ENCODE measurements around the gene NXPE2. TPM values are rescaled to one million over a fixed set of nuclear protein-coding genes. Genes with fewer than 3 reads are reported as not detected.

Gene NXPE2
- total RNA-seq, 1 experiment from 2014 or later: not detected

DNA sequence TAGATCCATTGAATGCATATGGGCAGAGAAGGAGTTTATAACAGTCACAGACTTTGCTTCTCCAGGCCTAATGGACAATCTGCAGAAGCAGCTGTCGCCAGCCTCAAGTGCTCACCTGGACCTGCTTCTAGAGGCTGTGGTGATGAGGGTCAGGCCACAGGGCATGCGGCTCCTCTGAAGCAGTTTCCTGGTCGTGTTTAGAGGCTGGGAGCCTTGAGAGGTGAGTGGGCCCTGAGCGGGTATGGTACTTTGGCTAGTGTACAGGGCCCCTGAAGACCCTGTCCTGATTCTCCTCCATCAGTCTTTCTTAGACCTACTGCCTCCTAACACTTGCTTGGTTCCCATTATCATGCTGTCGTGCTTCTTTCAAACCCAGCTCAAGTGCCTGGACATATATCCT, 41.2 kb downstream of the NXPE2 start:
- ChIA-PET POLR2A (ENCODE audit: unreplicated experiment) (no interaction called here), CTCF (no interaction called here)
- no TSS peak for BruUV-seq (replicated peaks)
- no peak overlapping the region for H2AFZ ChIP-seq
- no peak overlapping the region for H3K27ac ChIP-seq
- no peak for DNase-seq
- no peaks in the 10 kb centered on the region for H3K9me2 ChIP-seq (ENCODE audit: insufficient read depth)
- TF ChIP-seq CTCF (conservative IDR thresholded peaks at IDR 0.05) (no peak), EZH2 (IDR thresholded peaks at IDR 0.05; ENCODE audit: low read depth) (no peak)
- H3F3A ChIP-seq (ENCODE audit: insufficient read depth, low read depth): no peaks in the 10 kb centered on the region
- H4K20me1 ChIP-seq (ENCODE audit: insufficient read depth): no peaks in the 10 kb centered on the region
- no peaks in the 10 kb centered on the region for H3K36me3 ChIP-seq (ENCODE audit: low read depth)
- H3K4me3 ChIP-seq: no peak overlapping the region
- H3K79me2 ChIP-seq (ENCODE audit: low read depth): no peaks in the 10 kb centered on the region
- no peaks in the 10 kb centered on the region for H3K9me3 ChIP-seq (ENCODE audit: insufficient read depth, low read depth)
- no peak overlapping the region for H3K4me2 ChIP-seq
- H3K4me1 ChIP-seq (replicated peaks; ENCODE audit: insufficient read depth): no peaks in the 10 kb centered on the region
- H3K27me3 ChIP-seq (ENCODE audit: insufficient read depth, low read depth): no peaks in the 10 kb centered on the region
- intact Hi-C loops (cut with micrococcal nuclease; ENCODE audit: unreplicated experiment): no loop called here

- ChIA-PET POLR2A (ENCODE audit: unreplicated experiment) (no interaction called here), CTCF (no interaction called here)
- intact Hi-C loops (cut with micrococcal nuclease; ENCODE audit: unreplicated experiment): no loop called here
- Histone ChIP-seq H3K27ac (no peak overlapping the region), H4K20me1 (ENCODE audit: insufficient read depth) (no peaks in the 10 kb centered on the region; the same call in 1 of the 2 replicates), H3K9me2 (ENCODE audit: insufficient read depth) (no peaks in the 10 kb centered on the region), H3K4me2 (no peak overlapping the region), H3K4me1 (replicated peaks; ENCODE audit: insufficient read depth) (no peaks in the 10 kb centered on the region), H2AFZ (no peak overlapping the region), H3K79me2 (ENCODE audit: low read depth) (no peaks in the 10 kb centered on the region), H3K9me3 (ENCODE audit: insufficient read depth, low read depth) (no peaks in the 10 kb centered on the region), H3K36me3 (ENCODE audit: low read depth) (no peaks in the 10 kb centered on the region), H3K27me3 (ENCODE audit: insufficient read depth, low read depth) (no peaks in the 10 kb centered on the region), H3K4me3 (no peak overlapping the region), H3F3A (ENCODE audit: insufficient read depth, low read depth) (no peaks in the 10 kb centered on the region)
- TF ChIP-seq EZH2 (IDR thresholded peaks at IDR 0.05; ENCODE audit: low read depth): no peak
- no peak for TF ChIP-seq CTCF (conservative IDR thresholded peaks at IDR 0.05)
- DNase-seq: no peak
- BruUV-seq (replicated peaks): no TSS peak
Observed at GRCh38 chr11:114724916-114725524, 46.7 kb downstream of the NXPE2 start.

- Histone ChIP-seq H3K36me3 (ENCODE audit: low read depth) (no peaks in the 10 kb centered on the region), H3K27me3 (ENCODE audit: insufficient read depth, low read depth) (no peaks in the 10 kb centered on the region), H3K79me2 (ENCODE audit: low read depth) (no peaks in the 10 kb centered on the region), H3K4me3 (no peak overlapping the region), H3K27ac (no peak overlapping the region), H3K4me1 (replicated peaks; ENCODE audit: insufficient read depth) (no peaks in the 10 kb centered on the region), H3K4me2 (no peak overlapping the region), H3K9me2 (ENCODE audit: insufficient read depth) (no peaks in the 10 kb centered on the region), H2AFZ (no peak overlapping the region), H3K9me3 (ENCODE audit: insufficient read depth, low read depth) (no peaks in the 10 kb centered on the region), H4K20me1 (ENCODE audit: insufficient read depth) (no peaks in the 10 kb centered on the region; the same call in 1 of the 2 replicates), H3F3A (ENCODE audit: insufficient read depth, low read depth) (no peaks in the 10 kb centered on the region)
- no TSS peak for BruUV-seq (replicated peaks)
- DNase-seq: no peak
- ChIA-PET CTCF (no interaction called here), POLR2A (ENCODE audit: unreplicated experiment) (no interaction called here)
- TF ChIP-seq CTCF (conservative IDR thresholded peaks at IDR 0.05): no peak
- no peak for TF ChIP-seq EZH2 (IDR thresholded peaks at IDR 0.05; ENCODE audit: low read depth)
- intact Hi-C loops (cut with micrococcal nuclease; ENCODE audit: unreplicated experiment): no loop called here
Observed at GRCh38 chr11:114725623-114726022, 47.3 kb downstream of the NXPE2 start.

Data from PC-9 (cell line).